Activated naive CD8-positive, alpha-beta T cell (primary cell): ENCODE results near the gene CYS1.

Experiments
- H3K27ac Mint-ChIP-seq: one replicate; pipeline ENCODE4 v1.8.0; 2021; ENCODE audit warnings: mixed read lengths
- H3K27me3 Mint-ChIP-seq: one replicate; pipeline ENCODE4 v1.8.0; 2021; ENCODE audit warnings: mixed read lengths
- H3K36me3 Mint-ChIP-seq: one replicate; pipeline ENCODE4 v1.8.0; 2021; ENCODE audit warnings: mixed read lengths
- H3K4me1 Mint-ChIP-seq: one replicate; pipeline ENCODE4 v1.8.0; 2021; ENCODE audit warnings: low read depth, mixed read lengths
- H3K4me3 Mint-ChIP-seq: one replicate; pipeline ENCODE4 v1.8.0; 2021; ENCODE audit warnings: mild to moderate bottlenecking, mixed read lengths
- H3K9me3 Mint-ChIP-seq: one replicate; pipeline ENCODE4 v1.8.0; 2021; ENCODE audit warnings: low read depth, mixed read lengths

CYS1 gene

DNA sequence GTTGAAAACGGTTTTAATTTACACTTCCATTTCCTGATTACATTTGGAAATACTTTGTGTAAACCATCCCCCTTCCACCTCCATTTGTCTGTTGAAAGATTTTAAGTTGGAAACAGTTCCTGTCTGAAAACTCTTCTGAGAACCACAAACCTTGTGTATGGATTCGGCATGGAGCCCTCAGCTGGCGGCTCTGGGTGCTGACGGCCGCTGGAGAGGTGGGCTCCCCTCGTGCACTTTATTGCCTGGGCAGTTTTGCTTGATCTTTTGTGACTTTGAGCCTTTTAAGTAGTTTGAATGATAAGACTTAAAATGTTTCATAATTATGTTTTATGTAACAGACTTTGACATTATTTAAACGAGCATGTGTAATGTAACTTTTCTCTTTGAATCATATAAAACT is 25.8 kb downstream of the CYS1 start:
- no peak overlapping the region for H3K27ac Mint-ChIP-seq
- H3K4me1 Mint-ChIP-seq = peaks cover 7% of the 10 kb centered on the region
- no peaks in the 10 kb centered on the region for H3K9me3 Mint-ChIP-seq
- peaks cover 14% of the 10 kb centered on the region for H3K36me3 Mint-ChIP-seq
- no peaks in the 10 kb centered on the region for H3K27me3 Mint-ChIP-seq
- H3K4me3 Mint-ChIP-seq = no peak overlapping the region

DNA sequence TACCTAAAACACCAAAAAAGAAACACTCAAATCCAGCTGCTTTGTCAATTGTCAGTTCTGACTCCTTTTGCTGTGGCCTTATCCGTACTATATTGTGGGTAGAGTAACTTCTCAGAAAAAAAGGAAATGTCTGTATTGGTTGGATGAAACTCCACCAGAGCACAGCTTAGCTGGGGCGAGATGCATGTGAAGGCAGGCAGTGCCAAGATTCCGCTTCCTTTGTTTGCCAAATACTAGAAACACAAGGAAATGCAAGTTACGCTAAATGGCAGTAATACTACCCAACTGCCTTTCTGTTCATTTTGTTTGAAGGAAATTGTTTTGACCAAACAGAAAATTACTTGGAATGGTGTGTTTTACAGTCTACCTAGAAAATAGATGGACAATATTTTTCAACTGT is 26.9 kb downstream of the CYS1 start:
- Mint-ChIP-seq H3K27me3 (no peaks in the 10 kb centered on the region), H3K36me3 (peaks cover 14% of the 10 kb centered on the region), H3K4me1 (peaks cover 10% of the 10 kb centered on the region), H3K9me3 (no peaks in the 10 kb centered on the region), H3K4me3 (no peak overlapping the region), H3K27ac (no peak overlapping the region)

DNA sequence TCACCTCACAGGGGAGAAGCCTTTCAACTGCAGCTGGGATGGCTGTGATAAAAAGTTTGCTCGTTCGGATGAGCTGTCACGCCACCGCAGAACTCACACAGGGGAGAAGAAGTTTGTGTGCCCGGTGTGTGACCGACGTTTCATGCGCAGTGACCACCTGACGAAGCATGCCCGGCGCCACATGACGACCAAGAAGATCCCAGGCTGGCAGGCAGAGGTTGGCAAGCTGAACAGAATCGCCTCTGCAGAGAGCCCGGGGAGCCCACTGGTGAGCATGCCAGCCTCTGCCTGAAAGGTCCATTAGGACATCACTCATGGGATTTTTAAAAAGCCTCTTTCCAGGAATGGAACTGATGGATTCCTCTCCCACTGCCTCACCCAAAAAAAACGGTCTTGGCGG is 28.0 kb downstream of the CYS1 start:
- no peaks in the 10 kb centered on the region for H3K9me3 Mint-ChIP-seq
- H3K27ac Mint-ChIP-seq = no peak overlapping the region
- no peaks in the 10 kb centered on the region for H3K27me3 Mint-ChIP-seq
- no peak overlapping the region for H3K4me3 Mint-ChIP-seq
- peaks cover 9% of the 10 kb centered on the region for H3K4me1 Mint-ChIP-seq
- H3K36me3 Mint-ChIP-seq = peaks cover 14% of the 10 kb centered on the region

DNA sequence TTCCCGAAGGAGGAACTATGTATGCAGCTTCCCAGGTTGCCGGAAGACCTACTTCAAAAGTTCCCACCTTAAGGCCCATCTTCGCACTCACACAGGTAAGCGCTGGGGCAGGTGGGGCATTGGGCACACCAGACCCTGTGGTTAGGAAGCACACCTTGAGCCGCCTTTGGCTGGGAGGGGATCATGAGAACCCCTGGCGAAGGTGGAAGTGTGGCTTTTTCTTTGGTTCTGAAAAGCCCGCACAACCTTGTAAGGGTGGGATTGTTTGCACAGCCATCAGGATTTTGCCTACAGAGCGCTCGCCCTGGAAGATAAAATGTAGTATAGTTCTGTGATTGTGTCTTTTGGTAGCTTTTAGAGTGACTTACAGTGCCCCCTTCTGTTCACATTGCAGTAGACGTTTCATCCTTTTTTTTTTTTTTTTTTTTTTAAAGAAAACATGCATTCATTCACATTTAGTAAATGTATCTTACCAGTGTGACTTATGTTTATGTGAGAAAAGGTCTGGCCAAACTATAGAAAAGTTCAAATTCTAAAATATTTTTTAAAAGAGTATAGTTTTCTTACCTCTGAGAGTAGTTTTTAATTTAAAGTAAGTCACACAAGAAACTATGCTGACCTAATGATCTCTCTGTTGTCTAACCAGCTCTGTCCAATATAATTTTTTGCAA is 31.6 kb downstream of the CYS1 start:
- Mint-ChIP-seq H3K27ac (no peak overlapping the region), H3K9me3 (no peaks in the 10 kb centered on the region), H3K27me3 (no peaks in the 10 kb centered on the region), H3K4me1 (peaks cover 17% of the 10 kb centered on the region), H3K36me3 (peaks cover 2% of the 10 kb centered on the region), H3K4me3 (no peak overlapping the region)

DNA sequence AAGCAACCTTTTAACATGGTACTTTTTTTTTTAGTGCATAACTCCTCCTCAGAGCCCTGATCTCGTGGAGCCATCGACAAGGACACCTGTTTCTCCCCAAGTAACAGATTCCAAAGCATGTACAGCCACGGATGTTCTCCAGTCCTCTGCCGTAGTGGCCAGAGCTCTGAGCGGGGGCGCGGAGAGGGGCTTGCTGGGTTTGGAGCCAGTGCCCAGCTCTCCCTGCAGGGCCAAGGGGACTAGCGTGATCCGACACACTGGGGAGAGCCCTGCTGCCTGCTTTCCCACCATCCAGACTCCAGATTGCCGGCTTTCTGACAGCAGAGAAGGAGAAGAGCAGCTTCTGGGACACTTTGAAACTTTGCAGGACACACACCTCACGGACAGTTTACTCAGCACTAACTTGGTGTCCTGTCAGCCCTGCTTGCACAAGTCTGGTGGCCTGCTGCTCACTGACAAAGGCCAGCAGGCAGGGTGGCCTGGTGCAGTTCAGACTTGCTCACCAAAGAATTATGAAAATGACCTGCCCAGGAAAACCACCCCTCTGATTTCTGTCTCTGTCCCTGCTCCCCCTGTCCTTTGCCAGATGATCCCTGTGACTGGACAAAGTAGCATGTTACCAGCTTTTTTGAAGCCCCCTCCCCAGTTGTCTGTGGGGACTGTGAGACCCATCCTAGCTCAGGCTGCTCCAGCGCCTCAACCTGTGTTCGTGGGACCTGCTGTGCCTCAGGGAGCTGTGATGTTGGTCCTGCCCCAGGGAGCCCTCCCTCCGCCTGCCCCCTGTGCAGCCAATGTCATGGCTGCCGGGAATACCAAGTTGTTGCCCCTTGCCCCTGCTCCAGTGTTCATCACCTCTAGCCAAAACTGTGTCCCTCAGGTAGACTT is 32.4 kb downstream of the CYS1 start:
- Mint-ChIP-seq H3K36me3 (peaks cover 2% of the 10 kb centered on the region), H3K4me3 (no peak overlapping the region), H3K27me3 (no peaks in the 10 kb centered on the region), H3K27ac (no peak overlapping the region), H3K9me3 (no peaks in the 10 kb centered on the region), H3K4me1 (peaks cover 18% of the 10 kb centered on the region)

DNA sequence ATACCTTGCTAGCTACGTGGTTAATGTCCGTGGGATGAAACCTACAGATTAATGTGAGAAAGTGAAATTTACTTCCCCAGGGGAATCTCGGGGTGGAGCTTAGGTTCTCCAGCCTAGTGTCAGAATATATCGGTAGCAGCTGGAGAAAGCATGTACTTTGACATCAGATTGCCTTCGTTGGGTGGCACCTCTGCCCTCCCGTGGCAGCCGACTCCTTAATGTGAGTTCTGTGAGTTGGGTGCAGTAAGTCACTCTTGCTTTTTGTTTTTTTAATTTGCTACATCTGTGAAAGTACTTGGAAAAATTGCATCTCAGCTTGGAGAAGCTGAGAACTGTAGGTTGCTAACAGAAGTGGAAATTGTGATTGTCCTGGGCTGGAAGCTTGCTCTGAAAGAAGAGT is 33.3 kb downstream of the CYS1 start:
- H3K4me1 Mint-ChIP-seq = peaks cover 25% of the 10 kb centered on the region
- peaks cover 2% of the 10 kb centered on the region for H3K36me3 Mint-ChIP-seq
- no peak overlapping the region for H3K4me3 Mint-ChIP-seq
- H3K27me3 Mint-ChIP-seq = no peaks in the 10 kb centered on the region
- no peak overlapping the region for H3K27ac Mint-ChIP-seq
- H3K9me3 Mint-ChIP-seq = no peaks in the 10 kb centered on the region

DNA sequence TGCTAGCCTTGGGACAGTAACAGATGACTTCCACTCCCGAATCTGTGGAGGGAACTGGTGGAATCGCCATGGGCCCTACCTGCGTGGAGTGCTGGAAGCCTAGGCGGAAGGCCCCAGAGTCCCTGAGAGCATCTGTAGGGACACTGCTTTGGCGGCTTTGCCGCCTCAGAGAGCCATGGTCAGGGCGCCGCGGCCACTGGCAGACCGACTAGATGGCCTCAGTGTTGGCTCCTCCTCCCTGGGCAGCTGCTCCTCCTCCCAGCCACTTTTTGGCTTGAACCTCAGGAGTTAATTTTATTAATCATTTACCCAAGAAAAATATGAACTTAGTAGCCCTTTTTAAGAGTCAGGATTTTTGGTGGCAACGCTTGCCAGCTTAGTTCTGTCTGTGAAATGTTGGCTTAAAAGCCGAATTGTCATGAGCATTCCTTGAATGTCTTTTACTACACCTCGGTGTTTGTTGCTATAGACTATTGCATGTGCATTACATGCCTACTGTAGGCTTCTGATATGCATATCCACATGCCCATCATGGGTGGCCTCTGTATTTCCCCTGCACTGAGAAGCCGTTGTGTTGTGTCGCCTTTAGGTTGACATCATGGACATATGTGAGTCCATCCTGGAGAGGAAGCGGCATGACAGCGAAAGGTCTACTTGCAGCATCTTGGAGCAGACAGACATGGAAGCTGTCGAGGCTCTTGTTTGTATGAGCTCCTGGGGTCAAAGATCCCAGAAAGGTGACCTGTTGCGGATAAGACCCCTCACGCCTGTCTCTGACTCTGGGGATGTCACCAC is 34.5 kb downstream of the CYS1 start:
- H3K36me3 Mint-ChIP-seq = peaks cover 2% of the 10 kb centered on the region
- H3K27ac Mint-ChIP-seq = no peak overlapping the region
- H3K4me3 Mint-ChIP-seq = peak overlapping the region; percentile 32
- no peaks in the 10 kb centered on the region for H3K9me3 Mint-ChIP-seq
- H3K4me1 Mint-ChIP-seq = peaks cover 26% of the 10 kb centered on the region
- H3K27me3 Mint-ChIP-seq = no peaks in the 10 kb centered on the region

DNA sequence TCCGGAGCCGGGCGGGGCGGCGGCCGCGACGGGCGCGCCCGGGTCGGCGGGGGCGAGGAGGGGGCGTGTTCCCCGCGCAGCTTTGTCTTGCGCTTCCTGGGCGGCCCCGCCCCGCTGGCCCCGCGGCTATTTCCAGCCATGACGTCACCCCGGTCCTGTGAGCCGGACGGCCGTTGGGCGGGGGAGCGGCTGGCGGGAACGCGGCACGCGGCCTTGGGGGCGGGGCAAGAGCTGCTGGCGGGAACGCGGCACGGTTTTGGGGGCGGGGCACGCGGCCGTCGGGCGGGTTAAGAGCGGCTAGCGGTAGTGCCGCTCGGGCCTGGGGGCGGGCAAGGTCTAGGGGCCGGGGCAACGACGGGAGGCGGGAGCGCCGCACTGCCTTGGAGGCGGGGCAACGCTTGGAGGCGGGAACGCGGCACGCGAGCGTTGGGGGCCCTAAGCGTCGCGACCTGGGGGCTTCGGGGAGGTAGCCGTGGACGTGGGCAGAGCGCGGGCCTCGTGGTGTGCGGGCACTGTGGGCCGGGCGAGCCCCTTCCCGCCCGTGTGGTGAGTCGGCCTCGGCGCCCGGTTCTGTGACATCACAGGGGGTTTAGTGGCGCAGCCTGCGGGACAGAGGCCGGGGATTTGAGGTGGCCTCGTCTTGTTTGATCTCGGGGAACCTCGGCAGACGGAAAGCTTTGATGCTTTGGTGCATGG is 36.2 kb downstream of the CYS1 start:
- Mint-ChIP-seq H3K27ac (peak overlapping the region; percentile 75), H3K4me3 (peak overlapping the region; percentile 84), H3K4me1 (peaks cover 24% of the 10 kb centered on the region), H3K27me3 (no peaks in the 10 kb centered on the region), H3K36me3 (no peaks in the 10 kb centered on the region), H3K9me3 (no peaks in the 10 kb centered on the region)

DNA sequence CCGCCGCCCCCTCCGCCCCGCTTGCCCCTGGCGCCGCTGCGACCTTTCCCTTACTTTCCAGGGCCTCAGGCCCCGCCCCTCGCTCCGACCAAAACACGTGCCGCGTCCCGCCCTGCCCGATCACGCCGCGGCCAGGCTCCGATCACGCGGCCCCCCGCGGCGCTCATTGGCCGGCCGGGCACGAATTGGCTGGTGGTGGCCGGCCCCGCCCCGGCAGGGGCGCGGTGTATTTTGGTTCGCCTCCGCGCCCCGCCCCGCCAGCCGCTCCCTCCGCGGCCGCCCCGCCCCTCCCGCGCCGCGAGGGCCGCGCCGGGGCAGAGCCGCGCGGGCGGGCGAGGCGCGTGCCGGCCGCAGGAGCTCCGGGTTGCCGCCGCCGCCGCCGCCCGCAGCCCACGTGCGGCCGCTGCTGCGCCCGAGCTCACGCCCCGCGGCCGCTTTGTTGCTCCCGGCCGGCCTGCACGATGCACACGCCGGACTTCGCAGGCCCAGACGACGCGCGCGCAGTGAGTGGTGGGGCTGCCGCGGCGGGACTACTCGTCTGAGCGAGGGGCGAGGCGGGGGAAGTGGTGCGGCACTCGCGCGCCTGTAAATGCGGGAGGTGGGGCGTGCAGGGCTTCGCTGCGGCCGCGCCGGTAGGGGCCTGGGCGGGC is 36.8 kb downstream of the CYS1 start, which contains the start of gene KLF11:
KLF11 (plus strand) TSS at position 295 of the 650 bp plus-strand sequence; CDS start at position 462, 167 bp downstream.
- no peaks in the 10 kb centered on the region for H3K9me3 Mint-ChIP-seq
- H3K4me3 Mint-ChIP-seq = peak within 1 kb of the TSS; percentile 84
- peak within 1 kb of the TSS; percentile 85 for H3K27ac Mint-ChIP-seq
- no peaks in the 10 kb centered on the region for H3K27me3 Mint-ChIP-seq
- peaks cover 22% of the 10 kb centered on the region for H3K4me1 Mint-ChIP-seq
- no peaks in the 10 kb centered on the region for H3K36me3 Mint-ChIP-seq

DNA sequence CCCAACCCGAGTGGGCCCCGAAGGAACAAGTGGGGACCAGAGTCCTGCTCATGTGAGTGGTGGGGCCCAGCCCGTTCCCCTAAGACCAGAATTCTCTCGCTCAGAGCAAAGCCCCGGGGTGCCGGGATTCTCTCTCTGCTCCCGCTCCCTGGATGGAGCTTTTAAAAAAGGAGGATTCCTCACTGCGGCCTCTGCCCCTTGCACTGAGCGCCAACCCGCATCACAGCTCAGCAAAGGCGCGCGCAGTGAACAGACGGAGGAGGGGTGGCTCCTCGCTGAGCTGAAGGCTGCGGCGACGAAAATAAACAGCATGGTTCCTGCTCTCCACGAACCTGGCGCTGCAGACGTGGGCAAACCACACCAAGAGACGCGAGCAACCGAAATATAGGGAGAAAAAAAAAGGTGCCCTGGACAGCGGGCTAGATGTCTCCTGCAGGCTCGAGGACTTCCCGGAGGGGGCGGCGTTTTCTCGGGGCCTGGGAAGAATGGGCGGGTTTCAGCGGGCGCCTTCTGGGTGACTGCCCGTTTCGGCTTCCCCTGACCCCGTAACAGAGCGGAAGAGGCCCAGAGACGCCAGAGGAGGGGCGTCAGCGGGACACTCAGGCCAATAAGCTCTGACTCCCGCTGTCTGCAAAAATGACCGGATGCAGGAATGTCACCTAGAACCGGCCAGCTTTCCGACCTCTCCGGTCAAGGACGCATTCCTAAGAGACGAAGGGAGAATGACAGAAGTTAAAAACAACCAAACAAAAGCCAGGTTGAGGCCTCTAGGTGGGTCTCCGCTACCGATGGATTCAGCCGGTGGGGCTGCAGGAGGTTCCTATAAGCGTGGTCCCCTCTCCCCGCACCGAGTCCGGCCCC is 37.7 kb downstream of the CYS1 start:
- Mint-ChIP-seq H3K27me3 (no peaks in the 10 kb centered on the region), H3K36me3 (no peaks in the 10 kb centered on the region), H3K4me3 (peak overlapping the region; percentile 84), H3K4me1 (peaks cover 22% of the 10 kb centered on the region), H3K27ac (peak overlapping the region; percentile 85), H3K9me3 (no peaks in the 10 kb centered on the region)

DNA sequence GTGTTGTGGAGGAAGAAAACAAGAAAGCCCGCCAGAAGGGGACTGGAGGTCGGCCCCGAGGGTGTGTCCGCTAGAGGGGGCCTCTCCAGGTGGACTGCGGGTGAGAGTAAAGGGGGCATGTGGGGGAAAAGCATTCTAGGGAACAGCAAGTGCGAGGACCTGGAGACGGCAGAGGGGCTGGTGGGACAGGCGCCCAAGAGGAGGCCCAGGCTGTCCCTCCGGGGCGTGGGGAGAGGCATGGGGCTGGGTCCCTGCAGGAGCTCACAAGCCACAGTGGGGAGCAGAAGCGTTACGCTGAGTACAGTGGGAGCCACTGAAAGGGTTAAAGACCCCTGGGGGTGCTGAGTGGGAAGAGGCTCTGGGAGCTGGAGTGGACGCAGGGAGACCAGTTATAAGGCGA is 38.5 kb downstream of the CYS1 start:
- Mint-ChIP-seq H3K27ac (no peak overlapping the region), H3K36me3 (no peaks in the 10 kb centered on the region)

DNA sequence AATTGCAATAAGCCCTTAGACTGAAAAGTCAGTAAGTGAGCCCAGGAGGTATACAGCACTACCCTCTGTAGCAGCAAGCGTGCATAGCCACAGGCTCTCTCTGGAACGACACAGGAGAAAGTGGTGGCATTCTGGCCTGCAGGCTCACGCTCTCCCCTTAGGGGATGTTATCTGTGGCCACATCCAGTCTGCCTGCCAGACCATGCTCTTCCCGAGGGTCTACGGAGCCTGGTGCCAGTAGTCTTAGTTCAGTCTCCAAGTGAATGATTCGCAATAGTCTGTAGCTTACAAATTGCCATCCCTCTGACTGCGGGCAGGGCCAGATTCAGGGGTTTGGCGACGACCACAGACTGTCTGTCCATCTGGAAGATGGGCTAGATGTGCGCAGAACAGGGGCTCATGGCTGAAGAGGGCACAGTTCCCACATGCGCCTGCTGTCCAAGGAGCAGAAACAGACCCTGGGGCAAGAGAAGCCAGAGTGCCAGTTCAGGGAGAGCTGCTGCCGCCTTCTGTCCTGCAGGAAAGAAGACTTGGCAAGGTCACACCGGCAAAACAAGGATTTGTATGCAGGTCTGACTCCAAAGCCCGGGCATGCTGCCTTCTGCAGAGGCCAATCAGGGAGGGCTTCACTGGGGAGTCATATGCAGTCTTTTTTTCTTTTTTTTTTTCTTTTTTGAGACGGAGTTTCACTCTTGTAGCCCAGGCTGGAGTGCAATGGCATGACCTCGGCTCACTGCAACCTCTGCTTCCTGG is 40.4 kb downstream of the CYS1 start:
- Mint-ChIP-seq H3K27ac (no peak overlapping the region), H3K27me3 (no peaks in the 10 kb centered on the region), H3K4me1 (peaks cover 19% of the 10 kb centered on the region), H3K36me3 (no peaks in the 10 kb centered on the region), H3K9me3 (no peaks in the 10 kb centered on the region), H3K4me3 (no peak overlapping the region)

More for the DNA sequence above, 38.5 kb downstream of the CYS1 start:
- Mint-ChIP-seq H3K4me1 (peaks cover 22% of the 10 kb centered on the region), H3K9me3 (no peaks in the 10 kb centered on the region), H3K4me3 (peak overlapping the region; percentile 23), H3K27me3 (no peaks in the 10 kb centered on the region)

DNA sequence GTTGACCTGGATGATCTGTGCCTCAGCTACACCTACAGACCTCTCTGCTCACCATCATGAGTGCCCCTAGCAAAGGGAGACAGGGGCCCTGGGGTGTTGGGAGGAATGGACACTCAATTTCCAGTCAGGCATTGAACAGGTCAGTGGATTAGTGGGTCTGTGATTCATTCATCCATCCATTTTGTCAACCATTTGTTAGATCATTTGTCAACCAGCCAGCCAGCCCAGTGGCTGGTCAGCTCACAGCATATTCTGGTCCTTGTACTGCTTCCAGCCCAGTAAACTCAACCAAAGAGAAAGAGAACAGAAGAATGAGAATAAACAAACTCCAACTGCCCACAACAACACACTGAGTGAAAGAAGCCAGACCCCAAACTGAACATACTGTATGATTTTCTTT is 41.5 kb downstream of the CYS1 start:
- Mint-ChIP-seq H3K4me1 (peaks cover 16% of the 10 kb centered on the region), H3K9me3 (no peaks in the 10 kb centered on the region), H3K27me3 (no peaks in the 10 kb centered on the region), H3K36me3 (no peaks in the 10 kb centered on the region), H3K4me3 (no peak overlapping the region), H3K27ac (no peak overlapping the region)
